AG09309 (cell line): ENCODE measurements around the gene JAML.

Experiments used
- DNase-seq: peaks from one replicate; pipeline ENCODE4 v3.0.0-alpha.2; 2010; ENCODE audit warnings: low read depth
- H3K4me3 ChIP-seq: 2 replicates; pipeline ENCODE4 v1.5.1; 2011; ENCODE audit warnings: mild to moderate bottlenecking, low read depth, low read length, moderate library complexity; ENCODE audit not compliant: control insufficient read depth
- TF ChIP-seq, protein P1 (sequence below): IDR thresholded peaks from 2 replicates; pipeline ENCODE4 v1.5.1; 2011; ENCODE audit warnings: mild to moderate bottlenecking, low read depth, low read length, inconsistent platforms; ENCODE audit not compliant: insufficient read depth, control insufficient read depth; ENCODE audit errors: missing control alignments

The JAML gene

GRCh38 chr11:118224511-118225188, at the start of gene JAML:
JAML (minus strand) TSS chr11:118225011; CDS start chr11:118214866, 10,145 bp downstream.
- no peak within 1 kb of the TSS for H3K4me3 ChIP-seq
- TF ChIP-seq, protein P1, sequence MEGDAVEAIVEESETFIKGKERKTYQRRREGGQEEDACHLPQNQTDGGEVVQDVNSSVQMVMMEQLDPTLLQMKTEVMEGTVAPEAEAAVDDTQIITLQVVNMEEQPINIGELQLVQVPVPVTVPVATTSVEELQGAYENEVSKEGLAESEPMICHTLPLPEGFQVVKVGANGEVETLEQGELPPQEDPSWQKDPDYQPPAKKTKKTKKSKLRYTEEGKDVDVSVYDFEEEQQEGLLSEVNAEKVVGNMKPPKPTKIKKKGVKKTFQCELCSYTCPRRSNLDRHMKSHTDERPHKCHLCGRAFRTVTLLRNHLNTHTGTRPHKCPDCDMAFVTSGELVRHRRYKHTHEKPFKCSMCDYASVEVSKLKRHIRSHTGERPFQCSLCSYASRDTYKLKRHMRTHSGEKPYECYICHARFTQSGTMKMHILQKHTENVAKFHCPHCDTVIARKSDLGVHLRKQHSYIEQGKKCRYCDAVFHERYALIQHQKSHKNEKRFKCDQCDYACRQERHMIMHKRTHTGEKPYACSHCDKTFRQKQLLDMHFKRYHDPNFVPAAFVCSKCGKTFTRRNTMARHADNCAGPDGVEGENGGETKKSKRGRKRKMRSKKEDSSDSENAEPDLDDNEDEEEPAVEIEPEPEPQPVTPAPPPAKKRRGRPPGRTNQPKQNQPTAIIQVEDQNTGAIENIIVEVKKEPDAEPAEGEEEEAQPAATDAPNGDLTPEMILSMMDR = no peak
- no peak for DNase-seq

DNA sequence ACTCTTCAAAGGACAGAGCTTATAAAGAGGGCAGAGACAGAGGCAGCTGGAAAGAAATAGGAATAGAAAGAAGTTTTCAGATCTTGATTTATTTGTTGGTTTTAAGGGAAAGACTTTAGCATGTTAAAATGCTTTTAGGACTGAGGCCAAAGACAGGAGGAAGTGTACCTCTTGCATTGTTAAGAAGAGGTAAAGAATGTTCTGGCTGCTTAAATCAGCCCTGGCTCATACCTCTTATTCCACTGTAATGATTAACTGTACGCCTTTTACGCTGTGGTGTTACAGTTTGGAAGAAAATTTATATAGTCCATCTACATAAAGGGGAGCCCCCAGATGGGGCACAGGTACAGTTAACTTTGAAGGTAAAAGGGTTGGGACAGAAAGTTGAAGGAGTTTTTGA, 49.4 kb upstream of the JAML start:
- no peak for DNase-seq
- no peak overlapping the region for H3K4me3 ChIP-seq
- TF ChIP-seq, protein P1 = no peak

GRCh38 chr11:118272001-118272400, 47.2 kb upstream of the JAML start:
- H3K4me3 ChIP-seq = no peak overlapping the region
- DNase-seq = no peak
- TF ChIP-seq, protein P1 = no peak

DNA sequence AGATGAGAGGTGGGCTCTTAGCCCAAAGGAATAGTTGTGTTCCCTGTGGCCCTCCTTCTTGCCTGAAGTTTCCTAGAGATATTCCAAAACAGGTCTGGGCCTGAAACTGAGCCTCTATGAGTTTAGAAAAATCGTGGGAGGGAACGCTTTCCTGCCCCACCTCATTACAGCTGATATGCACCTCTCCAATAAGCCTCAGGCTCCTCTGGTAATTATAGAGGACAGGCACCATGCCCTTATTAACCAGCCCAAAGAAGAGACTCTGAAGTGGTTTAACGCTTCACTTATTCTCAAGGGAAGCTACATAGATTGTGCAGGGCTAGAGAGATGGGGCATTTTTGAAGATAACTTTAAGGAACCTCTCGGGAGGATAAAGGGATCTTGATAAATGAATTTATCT, 42.7 kb upstream of the JAML start:
- TF ChIP-seq, protein P1 = no peak
- no peak for DNase-seq

DNA sequence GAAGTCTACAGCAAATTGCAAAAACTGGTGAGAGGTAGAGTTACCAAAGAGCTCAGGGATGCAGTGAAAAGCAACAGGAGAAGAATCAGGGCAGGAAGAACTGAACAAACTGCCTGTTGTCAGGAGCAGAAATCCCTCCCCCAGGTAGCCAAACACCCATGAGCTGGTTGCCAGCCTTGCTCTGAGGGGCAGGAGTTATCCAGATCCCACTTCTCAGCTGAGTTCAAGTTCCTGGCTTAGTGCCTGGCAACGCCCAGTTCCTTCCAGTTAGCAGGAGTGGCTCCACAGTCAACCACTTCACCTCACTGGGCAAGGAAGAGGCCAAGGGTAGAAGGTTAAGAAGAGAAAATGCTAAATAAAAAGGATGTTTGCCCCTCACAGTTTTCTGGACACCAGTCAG, 41.1 kb upstream of the JAML start:
- no peak for DNase-seq
- TF ChIP-seq, protein P1 = no peak
- H3K4me3 ChIP-seq = no peak overlapping the region

More for the DNA sequence above, 42.7 kb upstream of the JAML start:
- H3K4me3 ChIP-seq = no peak overlapping the region

- no peak for DNase-seq
- TF ChIP-seq, protein P1 = no peak
- no peak overlapping the region for H3K4me3 ChIP-seq
Observed at GRCh38 chr11:118264569-118265465, 40.0 kb upstream of the JAML start.
